IMR-90 (cell line): ENCODE measurements around the gene TEPSIN. TPM values are rescaled to one million over a fixed set of nuclear protein-coding genes. Genes with fewer than 3 reads are reported as not detected.

ENCODE experiments used
- ATAC-seq: fragments of 200-7000 bp; cut with Tn5 transposase; 2 replicates; pipeline ENCODE4 v1.9.1; 2020; ENCODE audit warnings: low read depth, mild to moderate bottlenecking, moderate library complexity
- BruUV-seq: library from RNA; stranded (reverse); fragments of 400-500 nt; replicated peaks from 2 replicates; lab custom pipeline; 2021; lab: Mats Ljungman, UMichigan
- CTCF ChIA-PET: fragments of 300-600 bp; formaldehyde crosslinking; extraction: SDS; loops from one replicate; lab custom pipeline; 2021; ENCODE audit warnings: antibody characterized with exemption; lab: Yijun Ruan, JAX
- POLR2A ChIA-PET: fragments of 300-600 bp; sonication (Branson Sonifier 250); formaldehyde crosslinking; loops from one replicate; lab custom pipeline; 2022; ENCODE audit warnings: antibody characterized with exemption; ENCODE audit not compliant: unreplicated experiment; lab: Charles Lee
- DNase-seq: peaks from one replicate; pipeline ENCODE4 v3.0.0; 2013
- H2AFZ ChIP-seq: replicated peaks from 2 replicates; pipeline ENCODE3; 2013; ENCODE audit warnings: low read length, mild to moderate bottlenecking; ENCODE audit not compliant: poor library complexity
- H2AK5ac ChIP-seq: 2 replicates; pipeline ENCODE4 v1.6.1; 2013; ENCODE audit warnings: low read depth, low read length, inconsistent platforms
- H2AK9ac ChIP-seq: replicated peaks from 2 replicates; pipeline ENCODE3; 2013; ENCODE audit warnings: mild to moderate bottlenecking, low read depth, low read length, moderate library complexity; ENCODE audit not compliant: poor library complexity
- H2BK120ac ChIP-seq: 2 replicates; pipeline ENCODE4 v1.6.1; 2013; ENCODE audit warnings: low read depth, low read length, inconsistent platforms
- H2BK15ac ChIP-seq: 3 replicates; pipeline ENCODE4 v1.6.1; 2013; ENCODE audit warnings: low read depth, low read length, inconsistent platforms
- H2BK20ac ChIP-seq: 2 replicates; pipeline ENCODE4 v1.6.1; 2013; ENCODE audit warnings: low read depth, mild to moderate bottlenecking, inconsistent platforms, low read length, moderate library complexity
- H2BK5ac ChIP-seq: 2 replicates; pipeline ENCODE4 v1.6.1; 2013; ENCODE audit warnings: mild to moderate bottlenecking, low read depth, low read length, inconsistent platforms; ENCODE audit not compliant: poor library complexity, severe bottlenecking
- H3K14ac ChIP-seq: replicated peaks from 2 replicates; pipeline ENCODE4 v1.6.1; 2013; ENCODE audit warnings: low read depth, low read length, inconsistent platforms
- H3K18ac ChIP-seq: 2 replicates; pipeline ENCODE4 v1.6.1; 2013; ENCODE audit warnings: low read depth, low read length, control low read depth
- H3K23ac ChIP-seq: 2 replicates; pipeline ENCODE4 v1.6.1; 2013; ENCODE audit warnings: low read depth, low read length, inconsistent platforms
- H3K27ac ChIP-seq: 2 replicates; pipeline ENCODE4 v1.5.1; 2013; ENCODE audit warnings: mild to moderate bottlenecking, control low read depth, low read length; ENCODE audit not compliant: insufficient read depth
- H3K27me3 ChIP-seq: 2 replicates; pipeline ENCODE4 v1.6.1; 2013; ENCODE audit warnings: low read length; ENCODE audit not compliant: control insufficient read depth, insufficient read depth
- H3K36me3 ChIP-seq: 2 replicates; pipeline ENCODE4 v1.6.1; 2013; ENCODE audit warnings: low read length, mixed read lengths; ENCODE audit not compliant: control insufficient read depth, insufficient read depth
- H3K4ac ChIP-seq: 2 replicates; pipeline ENCODE4 v1.6.1; 2013; ENCODE audit warnings: low read depth, low read length, inconsistent platforms
- H3K4me1 ChIP-seq: 2 replicates; pipeline ENCODE4 v1.6.1; 2013; ENCODE audit warnings: low read length, mixed read lengths; ENCODE audit not compliant: control insufficient read depth, insufficient read depth
- H3K4me2 ChIP-seq: 2 replicates; pipeline ENCODE4 v1.6.1; 2013; ENCODE audit warnings: low read depth, mild to moderate bottlenecking, control low read depth, low read length, moderate library complexity
- H3K4me3 ChIP-seq: 2 replicates; pipeline ENCODE4 v1.5.1; 2013; ENCODE audit warnings: low read depth, mild to moderate bottlenecking, control low read depth, low read length, moderate library complexity; ENCODE audit not compliant: insufficient read depth
- H3K56ac ChIP-seq: 2 replicates; pipeline ENCODE4 v1.6.1; 2013; ENCODE audit warnings: low read length, inconsistent platforms; ENCODE audit not compliant: insufficient read depth; ENCODE audit errors: extremely low read depth
- H3K79me1 ChIP-seq, 2 experiments: 2 replicates each; pipeline ENCODE4 v1.6.1; 2013; ENCODE audit warnings: low read length in 2 of 2, inconsistent platforms in 1 of 2, low read depth in 1 of 2
- H3K9ac ChIP-seq: 2 replicates; pipeline ENCODE4 v1.6.1; 2013; ENCODE audit warnings: low read depth, low read length, control low read depth
- H3K9me1 ChIP-seq: 2 replicates; pipeline ENCODE4 v1.6.1; 2013; ENCODE audit warnings: low read length, inconsistent platforms; ENCODE audit not compliant: insufficient read depth
- H3K9me3 ChIP-seq: 2 replicates; pipeline ENCODE4 v1.6.1; 2013; ENCODE audit warnings: low read length; ENCODE audit not compliant: control insufficient read depth, insufficient read depth
- H4K20me1 ChIP-seq: 2 replicates; pipeline ENCODE4 v1.6.1; 2013; ENCODE audit warnings: low read length, inconsistent platforms; ENCODE audit not compliant: insufficient read depth
- H4K5ac ChIP-seq: 2 replicates; pipeline ENCODE4 v1.6.1; 2013; ENCODE audit warnings: mild to moderate bottlenecking, low read depth, low read length, control low read depth
- H4K8ac ChIP-seq, 2 experiments: 2 replicates each; pipeline ENCODE4 v1.6.1; 2013; ENCODE audit warnings: low read depth in 2 of 2, low read length in 2 of 2, control low read depth in 1 of 2, inconsistent platforms in 1 of 2
- H4K91ac ChIP-seq: 2 replicates; pipeline ENCODE4 v1.6.1; 2013; ENCODE audit warnings: low read depth, low read length, inconsistent platforms; ENCODE audit not compliant: insufficient read depth
- MAZ ChIP-seq: IDR thresholded peaks from 2 replicates; pipeline ENCODE4 v1.6.1; 2012; ENCODE audit warnings: low read depth, mild to moderate bottlenecking, low read length, improper control_type of control experiment, moderate library complexity, borderline replicate concordance
- RAD21 ChIP-seq: IDR thresholded peaks from 2 replicates; pipeline ENCODE4 v1.6.1; 2012; ENCODE audit warnings: low read length, improper control_type of control experiment
- WGBS, 2 experiments: methylation state at CpG; one replicate each; pipeline versions ENCODE4 v1.1.5 to v1.1.7; 2013; ENCODE audit warnings: missing lambda C conversion rate in 2 of 2; ENCODE audit not compliant: insufficient read length in 1 of 2; ENCODE audit errors: extremely low coverage in 2 of 2; 5-methylcytosine and 5-hydroxymethylcytosine counted together
- dilution Hi-C: fragments of 300-500 bp; cut with HindIII; formaldehyde crosslinking; loops from one replicate; pipeline ENCODE4 v1.14.3; 2018; ENCODE audit warnings: low sequenced_read_pairs; ENCODE audit not compliant: unreplicated experiment
- in situ Hi-C: fragments of 300-500 bp; cut with MboI; formaldehyde crosslinking; loops from 3 replicates; pipeline ENCODE4 v1.14.3; 2019; ENCODE audit warnings: low sequenced_read_pairs, inconsistent platforms, mixed read lengths
- intact Hi-C: fragments of 100-400 bp; cut with micrococcal nuclease; formaldehyde crosslinking; loops from 2 replicates; pipeline ENCODE4 v1.10.0; 2022
- polyA plus RNA-seq, 3 experiments: library from polyadenylated mRNA; depleted of rRNA; stranded (reverse); fragments of >200 nt; gene quantifications; 2 replicates each; pipeline ENCODE4 v1.2.3, GENCODE V29; 2012; ENCODE audit warnings: low replicate concordance in 1 of 3
- total RNA-seq: library from RNA; depleted of rRNA; stranded (reverse); fragments of >200 nt; gene quantifications from 2 replicates; pipeline ENCODE4 v1.2.3, GENCODE V29; 2012
- TF ChIP-seq, protein P1 (sequence below): conservative IDR thresholded peaks from 2 replicates; pipeline ENCODE4 v1.5.1; 2012; ENCODE audit warnings: mild to moderate bottlenecking, low read depth, low read length, improper control_type of control experiment

TEPSIN gene
- total and polyA plus RNA-seq, 2 of the 4 experiments (the other 2 are of a cell fraction), result 3.2 to 28.1 TPM

DNA sequence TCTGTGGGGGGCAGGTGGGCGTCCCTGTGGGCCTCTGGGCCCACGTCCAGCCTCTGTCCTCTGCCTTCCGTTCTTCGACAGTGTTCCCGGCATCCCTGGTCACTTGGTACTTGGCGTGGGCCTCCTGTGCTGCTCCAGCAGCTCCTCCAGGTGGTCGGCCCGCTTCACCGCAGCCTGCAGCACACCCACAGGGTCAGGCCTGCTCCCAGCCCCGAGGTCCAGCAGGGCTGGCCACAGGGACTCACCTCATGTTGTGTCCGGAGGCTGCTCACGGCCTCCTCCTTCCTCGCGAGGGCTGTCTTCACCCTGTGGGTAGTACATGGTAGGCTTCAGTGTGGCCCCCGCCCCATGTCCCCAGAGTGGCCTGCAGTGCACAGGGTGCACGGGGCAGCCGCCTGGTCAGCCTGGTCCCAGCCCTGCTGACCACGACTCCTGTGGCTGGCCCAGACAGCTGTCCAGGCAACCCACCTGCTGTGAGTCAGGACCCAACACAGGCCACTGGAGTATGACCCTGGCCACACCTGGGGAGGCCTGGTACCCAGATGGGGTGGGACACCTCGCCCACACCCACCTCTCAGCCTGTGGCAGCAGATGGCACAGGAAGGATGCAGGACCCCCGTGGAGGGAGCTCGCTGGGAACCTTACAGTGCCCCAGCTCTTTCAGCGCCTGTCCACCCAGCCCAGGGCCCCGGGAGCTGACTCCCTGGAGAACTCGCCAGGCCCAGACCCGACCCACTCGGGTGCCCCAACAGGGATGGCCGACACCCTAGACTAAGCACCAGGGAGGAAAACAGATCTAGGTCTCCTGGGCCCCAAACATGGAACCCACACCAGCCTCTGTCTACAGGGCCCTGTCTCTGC lies 49.0 kb downstream of the TEPSIN start:
- CTCF ChIA-PET, result no interaction called here
- 85% methylated on average over 8 of the region's 27 CpGs; no CpG with 5 or more reads in 1 of the 2 experiments for WGBS, 2 experiments
- intact Hi-C loops, result no loop called here
- Histone ChIP-seq H2BK5ac (no peak overlapping the region), H3K4ac (no peak overlapping the region), H2AK9ac (no peak overlapping the region), H2BK120ac (no peak overlapping the region), H3K14ac (no peak overlapping the region), H3K4me2 (no peak overlapping the region), H4K20me1 (no peaks in the 10 kb centered on the region; the same call in 1 of the 2 replicates), H2AFZ (no peak overlapping the region), H3K9ac (no peak overlapping the region), H3K27me3 (no peaks in the 10 kb centered on the region), H3K23ac (no peak overlapping the region), H3K18ac (no peak overlapping the region), H3K79me1 (no peaks in the 10 kb centered on the region), H4K8ac (no peak overlapping the region), H3K9me1 (no peaks in the 10 kb centered on the region), H2AK5ac (no peak overlapping the region), H4K5ac (no peak overlapping the region), H3K4me1 (no peaks in the 10 kb centered on the region), H3K27ac (no peak overlapping the region), H4K91ac (no peak overlapping the region), H3K4me3 (no peak overlapping the region), H3K56ac (no peak overlapping the region), H3K9me3 (no peaks in the 10 kb centered on the region), H2BK20ac (no peak overlapping the region), H3K36me3 (peaks cover 6% of the 10 kb centered on the region; the same call in 1 of the 2 replicates), H2BK15ac (no peak overlapping the region)
- dilution Hi-C loops, result no loop called here
- BruUV-seq, result no TSS peak
- POLR2A ChIA-PET, result no interaction called here
- TF ChIP-seq, protein P1, sequence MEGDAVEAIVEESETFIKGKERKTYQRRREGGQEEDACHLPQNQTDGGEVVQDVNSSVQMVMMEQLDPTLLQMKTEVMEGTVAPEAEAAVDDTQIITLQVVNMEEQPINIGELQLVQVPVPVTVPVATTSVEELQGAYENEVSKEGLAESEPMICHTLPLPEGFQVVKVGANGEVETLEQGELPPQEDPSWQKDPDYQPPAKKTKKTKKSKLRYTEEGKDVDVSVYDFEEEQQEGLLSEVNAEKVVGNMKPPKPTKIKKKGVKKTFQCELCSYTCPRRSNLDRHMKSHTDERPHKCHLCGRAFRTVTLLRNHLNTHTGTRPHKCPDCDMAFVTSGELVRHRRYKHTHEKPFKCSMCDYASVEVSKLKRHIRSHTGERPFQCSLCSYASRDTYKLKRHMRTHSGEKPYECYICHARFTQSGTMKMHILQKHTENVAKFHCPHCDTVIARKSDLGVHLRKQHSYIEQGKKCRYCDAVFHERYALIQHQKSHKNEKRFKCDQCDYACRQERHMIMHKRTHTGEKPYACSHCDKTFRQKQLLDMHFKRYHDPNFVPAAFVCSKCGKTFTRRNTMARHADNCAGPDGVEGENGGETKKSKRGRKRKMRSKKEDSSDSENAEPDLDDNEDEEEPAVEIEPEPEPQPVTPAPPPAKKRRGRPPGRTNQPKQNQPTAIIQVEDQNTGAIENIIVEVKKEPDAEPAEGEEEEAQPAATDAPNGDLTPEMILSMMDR, result 0 out of 2 replicates have a peak, but pooled peaks have one; percentile 14
- TF ChIP-seq MAZ, result no peak
- TF ChIP-seq RAD21, result peak; percentile 8; the same call in 1 of the 2 replicates
- DNase-seq (no peak), ATAC-seq (no peak)
- in situ Hi-C loops, result no loop called here
